HepG2 (cell line): ENCODE measurements around the gene INTS1. TPM values are rescaled to one million over a fixed set of nuclear protein-coding genes. Genes with fewer than 3 reads are reported as not detected.

Source experiments
- ATAC-seq: fragments of 200-7000 bp; cut with Tn5 transposase; 3 replicates; pipeline ENCODE4 v1.9.1; 2020; ENCODE audit warnings: mild to moderate bottlenecking, moderate library complexity
- BruUV-seq: library from RNA; stranded (reverse); fragments of 400-500 nt; replicated peaks from 2 replicates; lab custom pipeline; 2021; lab: Mats Ljungman, UMichigan
- CTCF ChIA-PET: fragments of 300-600 bp; formaldehyde crosslinking; extraction: SDS; loops from one replicate; lab custom pipeline; 2021; ENCODE audit warnings: low total read pairs, inconsistent platforms, low intra/inter-chr PET ratio; lab: Yijun Ruan, JAX
- POLR2A ChIA-PET: fragments of 350-600 bp; sonication (Branson Sonifier 250); formaldehyde crosslinking; loops from one replicate; lab custom pipeline; 2020; ENCODE audit warnings: antibody characterized with exemption, inconsistent platforms; lab: Yijun Ruan, JAX
- DNase-seq: peaks from one replicate; pipeline ENCODE4 v3.0.0-alpha.2; 2015; ENCODE audit warnings: low spot score
- FAIRE-seq: peaks from 3 replicates; lab custom pipeline; 2011; peaks lifted over from hg19 to GRCh38; lab: Jason Lieb, UNC
- H2AFZ ChIP-seq: one replicate; pipeline ENCODE4 v1.6.1; 2011; ENCODE audit warnings: low read length, inconsistent platforms
- H3K27ac ChIP-seq: fragments of 300-600 bp; 3 replicates; pipeline ENCODE4 v1.8.0; 2011; ENCODE audit warnings: mixed run types, mild to moderate bottlenecking, mixed read lengths, low read length, inconsistent platforms; ENCODE audit not compliant: insufficient read depth; ENCODE audit errors: extremely low read length
- H3K27me3 ChIP-seq, 2 experiments: fragments of 200-600 bp in 1 of 2; 2 replicates in 1 of 2; 3 replicates in 1 of 2; pipeline versions ENCODE4 v1.6.0 to v1.8.0; 2011; ENCODE audit warnings: low read length in 2 of 2, mild to moderate bottlenecking in 2 of 2, moderate library complexity in 2 of 2, inconsistent platforms in 1 of 2; ENCODE audit not compliant: insufficient read depth in 2 of 2, control insufficient read depth in 1 of 2
- H3K36me3 ChIP-seq, 2 experiments: fragments of 200-600 bp in 1 of 2; replicated peaks in 1 of 2; 2 replicates in 1 of 2; 3 replicates in 1 of 2; pipeline versions ENCODE4 v1.5.1 to v1.8.0; 2011; ENCODE audit warnings: low read length in 2 of 2, inconsistent platforms in 1 of 2; ENCODE audit not compliant: insufficient read depth in 2 of 2, control insufficient read depth in 1 of 2
- H3K4me1 ChIP-seq: 2 replicates; pipeline ENCODE4 v1.5.1; 2012; ENCODE audit warnings: low read length, inconsistent platforms; ENCODE audit not compliant: insufficient read depth
- H3K4me2 ChIP-seq: 2 replicates; pipeline ENCODE4 v1.6.0; 2011; ENCODE audit warnings: low read depth, low read length, inconsistent platforms
- H3K4me3 ChIP-seq, 3 experiments: fragments of 200-600 bp in 1 of 3; sonication (generic), shearing (Covaris generic) in 1 of 3; replicated peaks in 1 of 3; 2 replicates each; pipeline ENCODE4 v1.5.1; 2011 to 2016; ENCODE audit warnings: low read length in 3 of 3, inconsistent platforms in 2 of 3, low read depth in 2 of 3, mild to moderate bottlenecking in 2 of 3, control low read depth in 1 of 3, mixed read lengths in 1 of 3; ENCODE audit not compliant: insufficient read depth in 1 of 3
- H3K79me2 ChIP-seq: one replicate; pipeline ENCODE4 v1.6.1; 2011; ENCODE audit warnings: low read length, inconsistent platforms; ENCODE audit not compliant: insufficient read depth
- H3K9ac ChIP-seq: 2 replicates; pipeline ENCODE4 v1.6.0; 2011; ENCODE audit warnings: mild to moderate bottlenecking, low read depth, low read length, inconsistent platforms; ENCODE audit not compliant: insufficient read depth
- H3K9me3 ChIP-seq: 2 replicates; pipeline ENCODE4 v1.5.1; 2012; ENCODE audit warnings: mild to moderate bottlenecking, low read length
- H4K20me1 ChIP-seq: 2 replicates; pipeline ENCODE4 v1.6.0; 2011; ENCODE audit warnings: inconsistent platforms, mild to moderate bottlenecking, low read length, moderate library complexity; ENCODE audit not compliant: insufficient read depth
- DPF2 ChIP-seq: sonication (generic); formaldehyde crosslinking; IDR thresholded peaks from 2 replicates; pipeline ENCODE4 v1.4.0; 2020; ENCODE audit warnings: mild to moderate bottlenecking, low read depth, missing genetic modification reagents, borderline replicate concordance
- FOXC1 ChIP-seq: sonication (generic); formaldehyde crosslinking; IDR thresholded peaks from 2 replicates; pipeline ENCODE4 v1.8.0; 2022; ENCODE audit warnings: mild to moderate bottlenecking, missing genetic modification reagents, borderline replicate concordance
- MAFK ChIP-seq, 2 experiments: IDR thresholded peaks in 1 of 2; conservative IDR thresholded peaks in 1 of 2; 2 replicates each; pipeline ENCODE4 v1.6.1; 2011; ENCODE audit warnings: improper control_type of control experiment in 2 of 2, low read length in 2 of 2
- MLXIP ChIP-seq: sonication (generic); formaldehyde crosslinking; IDR thresholded peaks from 2 replicates; pipeline ENCODE4 v1.9.0; 2021; ENCODE audit warnings: missing genetic modification reagents, borderline replicate concordance
- NRL ChIP-seq: sonication (generic); formaldehyde crosslinking; IDR thresholded peaks from 2 replicates; pipeline ENCODE4 v1.5.0; 2020; ENCODE audit warnings: missing genetic modification reagents, mild to moderate bottlenecking, moderate library complexity, borderline replicate concordance
- RBFOX2 ChIP-seq: fragments of 200-400 bp; formaldehyde crosslinking; IDR thresholded peaks from 2 replicates; pipeline ENCODE4 v1.6.1; 2017; ENCODE audit warnings: low read depth, mild to moderate bottlenecking, low read length
- SMC3 ChIP-seq: IDR thresholded peaks from 2 replicates; pipeline ENCODE4 v1.6.1; 2011; ENCODE audit warnings: low read length, improper control_type of control experiment
- TCF12 ChIP-seq, 2 experiments: fragments of 450-650 bp in 1 of 2; sonication (generic) in 1 of 2; formaldehyde crosslinking in 1 of 2; IDR thresholded peaks; 2 replicates each; pipeline versions ENCODE4 v1.6.1 to v1.8.0; 2017 to 2022; ENCODE audit warnings: antibody characterized with exemption in 1 of 2, mild to moderate bottlenecking in 1 of 2, missing genetic modification reagents in 1 of 2, moderate library complexity in 1 of 2
- ZBTB3 ChIP-seq: sonication (generic); formaldehyde crosslinking; IDR thresholded peaks from 2 replicates; pipeline ENCODE4 v1.4.0; 2020; ENCODE audit warnings: low read depth, mild to moderate bottlenecking, moderate library complexity, missing genetic modification reagents, borderline replicate concordance
- ZEB1 ChIP-seq: IDR thresholded peaks from 2 replicates; pipeline ENCODE4 v1.6.1; 2012; ENCODE audit warnings: mild to moderate bottlenecking, low read depth, inconsistent platforms; ENCODE audit not compliant: insufficient replicate concordance
- ZNF224 ChIP-seq: sonication (generic); formaldehyde crosslinking; IDR thresholded peaks from 2 replicates; pipeline ENCODE4 v1.5.0; 2020; ENCODE audit warnings: mild to moderate bottlenecking, missing genetic modification reagents
- ZNF280B ChIP-seq: sonication (generic); formaldehyde crosslinking; IDR thresholded peaks from 2 replicates; pipeline ENCODE4 v1.5.0; 2020; ENCODE audit warnings: missing genetic modification reagents, mild to moderate bottlenecking, borderline replicate concordance
- ZNF546 ChIP-seq: sonication (generic); formaldehyde crosslinking; conservative IDR thresholded peaks from 2 replicates; pipeline ENCODE4 v1.8.1; 2023; ENCODE audit warnings: mild to moderate bottlenecking, missing genetic modification reagents
- ZNF782 ChIP-seq: sonication (generic); formaldehyde crosslinking; IDR thresholded peaks from 2 replicates; pipeline ENCODE4 v1.4.0; 2020; ENCODE audit warnings: missing genetic modification reagents, mild to moderate bottlenecking, borderline replicate concordance
- ZNF816 ChIP-seq: sonication (generic); formaldehyde crosslinking; IDR thresholded peaks from 2 replicates; pipeline ENCODE4 v1.8.0; 2022; ENCODE audit warnings: missing genetic modification reagents, mild to moderate bottlenecking, borderline replicate concordance
- ZSCAN22 ChIP-seq: sonication (generic); formaldehyde crosslinking; IDR thresholded peaks from 2 replicates; pipeline ENCODE4 v1.4.0; 2020; ENCODE audit warnings: mild to moderate bottlenecking, missing genetic modification reagents
- WGBS: methylation state at CpG from one replicate; pipeline ENCODE4 v1.1.6; 2017; ENCODE audit warnings: low lambda C conversion rate; 5-methylcytosine and 5-hydroxymethylcytosine counted together
- in situ Hi-C: cut with HindIII; loops from 2 replicates; pipeline ENCODE4 v1.10.0; 2017; ENCODE audit warnings: low pct_unique_long_range_greater_than_20kb; ENCODE audit not compliant: extremely low pct_ligation_motif_present
- intact Hi-C: fragments of 100-400 bp; cut with micrococcal nuclease; formaldehyde crosslinking; loops from one replicate; pipeline ENCODE4 v1.10.0; 2022; ENCODE audit not compliant: unreplicated experiment
- polyA plus RNA-seq, 8 experiments: library from polyadenylated mRNA; depleted of rRNA in 3 of 8; stranded (reverse) in 7 of 8; unstranded in 1 of 8; fragments of >200 nt; fragmentation: Illumina TruSeq in 4 of 8; extraction: Trizol in 4 of 8; gene quantifications; 2 replicates each; pipeline versions ENCODE4 v1.2.1 to v1.2.3, GENCODE V29; 2011 to 2016; ENCODE audit warnings: low read depth in 4 of 8, missing spikeins in 1 of 8, mixed read lengths in 1 of 8; ENCODE audit not compliant: insufficient read depth in 1 of 8
- total RNA-seq, 5 experiments: library from RNA; depleted of rRNA; stranded (reverse); fragments of >200 nt; fragmentation: Illumina TruSeq; extraction: Trizol; gene quantifications; 2 replicates each; pipeline ENCODE4 v1.2.3, GENCODE V29; 2016; ENCODE audit warnings: low read depth in 1 of 5

The INTS1 gene
- total and polyA plus RNA-seq, 2 of the 13 experiments (the other 11 are each of a cell fraction or from before 2014, with no cell fraction given), result 13.7 to 29.0 TPM

- TF ChIP-seq NRL (CRISPR knock-in tag) (no peak), ZEB1 (peak; percentile 27), DPF2 (peak; percentile 60), ZNF280B (CRISPR knock-in tag) (no peak), ZNF546 (CRISPR knock-in tag) (no peak), MAFK (conservative IDR thresholded peaks at IDR 0.05 in 1 of 2, IDR thresholded peaks at IDR 0.05 in 1 of 2; ENCODE audit: low read length in 2 of 2) (no peak), FOXC1 (no peak)
Observed at GRCh38 chr7:1532456-1533254, 28.5 kb upstream of the INTS1 start (continued).

- Histone ChIP-seq H3K9ac (peak overlapping the region; percentile 84), H3K9me3 (no peaks in the 10 kb centered on the region), H2AFZ (no peak overlapping the region), H3K36me3 (peaks cover 2 to 3% of the 10 kb centered on the region in 2 experiments; a peak in 1 of 5 replicates), H3K4me1 (peaks cover 62% of the 10 kb centered on the region), H3K27me3 (peaks cover 0 to 4% of the 10 kb centered on the region in 2 experiments; a peak in 1 of 5 replicates), H4K20me1 (peaks cover 15% of the 10 kb centered on the region; the same call in 1 of the 2 replicates), H3K79me2 (peaks cover 45% of the 10 kb centered on the region), H3K4me2 (peak overlapping the region; percentile 96), H3K27ac (peak overlapping the region; percentile 81), H3K4me3 (peak overlapping the region; percentile 60 to 86 (median 86))
- 15% methylated on average over 9 of the region's 10 CpGs for WGBS
- TF ChIP-seq ZNF224 (CRISPR knock-in tag) (no peak), ZBTB3 (CRISPR knock-in tag) (0 out of 2 replicates have a peak, but pooled peaks have one; percentile 7), MLXIP (CRISPR knock-in tag) (no peak), TCF12 (IDR thresholded peaks at IDR 0.05) (no peak), TCF12 (CRISPR knock-in tag; IDR thresholded peaks at IDR 0.05) (0 out of 2 replicates have a peak, but pooled peaks have one; percentile 8), SMC3 (no peak), ZNF816 (0 out of 2 replicates have a peak, but pooled peaks have one; percentile 31), ZNF782 (CRISPR knock-in tag) (no peak), ZSCAN22 (no peak), RBFOX2 (0 out of 2 replicates have a peak, but pooled peaks have one; percentile 5)
- DNase-seq (no peak), FAIRE-seq (no peak), ATAC-seq (peak; percentile 2; the same call in 1 of the 3 replicates)
- ChIA-PET POLR2A (interaction anchor here (1.3 to 7.0 kb wide), 3 partner anchors 16 to 103 kb away, joined by 3 to 108 read pairs (median 8); partner anchors contain the start of gene TMEM184A), CTCF (interaction anchor here (1.5 kb wide), 1 partner anchor 25 kb away, joined by 4 read pairs; no protein-coding TSS in a partner anchor)
- in situ Hi-C loops (no loop called here), intact Hi-C loops (loop anchor here (1.0 to 2.0 kb wide), 2 partner anchors 28 to 71 kb away; partner anchors contain the start of gene INTS1)
- BruUV-seq, result TSS peak; percentile 76
Observed at GRCh38 chr7:1531979-1532455, 27.8 kb upstream of the INTS1 start.
